GM12801 (cell line): ENCODE measurements around the gene DNASE1L3.

Source experiments
- CTCF ChIP-seq: IDR thresholded peaks from one replicate; pipeline ENCODE4 v1.5.1; 2011; ENCODE audit warnings: control low read depth; ENCODE audit not compliant: insufficient read length; ENCODE audit errors: extremely low read depth

DNASE1L3 gene

GRCh38 chr3:58175187-58175436 lies 35.7 kb downstream of the DNASE1L3 start:
- TF ChIP-seq CTCF = no peak

DNA sequence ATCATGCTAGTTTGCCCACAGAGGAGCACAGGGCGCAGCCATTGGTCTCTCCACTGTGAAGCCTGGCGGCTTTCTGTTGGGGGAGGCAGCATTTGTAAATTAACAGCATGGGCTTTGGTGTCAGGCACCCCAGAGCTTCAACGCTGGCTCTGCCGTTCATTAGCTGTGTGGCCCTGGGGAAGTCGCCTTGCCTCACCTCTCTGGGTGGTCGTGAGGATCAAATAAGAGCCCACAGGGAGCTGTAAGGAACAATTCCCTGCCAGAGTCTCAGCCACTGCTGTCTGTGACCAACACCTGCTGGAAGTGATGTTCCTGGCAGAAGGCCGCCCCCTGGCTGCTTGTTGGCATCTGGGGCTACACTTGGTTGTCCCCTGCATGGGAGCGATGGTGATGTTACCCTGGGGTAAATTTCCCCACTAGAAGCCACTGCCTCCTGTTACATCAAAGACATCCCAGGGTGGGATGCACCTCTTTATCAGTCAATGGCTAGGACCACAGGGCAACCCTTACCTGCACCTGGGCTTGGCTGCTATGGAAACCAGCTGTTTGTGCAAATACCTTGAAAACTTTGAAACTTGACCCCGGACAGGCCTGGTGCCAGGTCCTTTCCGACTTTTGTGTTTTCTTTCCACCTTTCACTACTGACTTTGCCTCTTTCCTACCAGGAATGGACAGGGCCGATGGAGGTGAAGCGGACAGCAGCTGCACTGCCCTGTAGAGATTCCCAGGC lies 36.9 kb downstream of the DNASE1L3 start:
- no peak for TF ChIP-seq CTCF

GRCh38 chr3:58173029-58173668 lies 37.6 kb downstream of the DNASE1L3 start:
- TF ChIP-seq CTCF = no peak

DNA sequence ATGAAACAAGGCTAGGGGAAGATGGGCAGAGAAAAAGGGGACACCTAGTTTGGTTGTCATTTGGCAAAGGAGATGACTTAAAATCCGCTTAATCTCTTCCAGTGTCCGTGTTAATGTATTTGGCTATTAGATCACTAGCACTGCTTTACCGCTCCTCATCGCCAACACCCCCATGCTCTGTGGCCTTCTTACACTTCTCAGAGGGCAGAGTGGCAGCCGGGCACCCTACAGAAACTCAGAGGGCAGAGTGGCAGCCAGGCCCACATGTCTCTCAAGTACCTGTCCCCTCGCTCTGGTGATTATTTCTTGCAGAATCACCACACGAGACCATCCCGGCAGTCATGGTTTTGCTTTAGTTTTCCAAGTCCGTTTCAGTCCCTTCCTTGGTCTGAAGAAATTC lies 39.6 kb downstream of the DNASE1L3 start:
- no peak for TF ChIP-seq CTCF

DNA sequence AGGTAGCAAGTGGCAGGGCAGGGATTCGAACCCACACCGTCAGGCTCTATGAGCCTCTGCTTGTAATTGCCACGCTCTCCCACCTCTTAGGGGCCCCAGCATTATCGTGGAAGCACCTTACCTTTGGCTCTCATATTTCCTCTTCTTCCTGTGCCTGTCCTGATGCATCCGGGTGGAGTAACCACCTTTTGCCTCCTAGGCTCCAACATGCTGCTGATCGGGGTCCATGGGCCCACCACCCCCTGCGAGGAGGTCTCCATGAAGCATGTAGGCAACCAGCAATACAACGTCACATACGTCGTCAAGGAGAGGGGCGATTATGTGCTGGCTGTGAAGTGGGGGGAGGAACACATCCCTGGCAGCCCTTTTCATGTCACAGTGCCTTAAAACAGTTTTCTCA lies 40.4 kb downstream of the DNASE1L3 start:
- no peak for TF ChIP-seq CTCF

DNA sequence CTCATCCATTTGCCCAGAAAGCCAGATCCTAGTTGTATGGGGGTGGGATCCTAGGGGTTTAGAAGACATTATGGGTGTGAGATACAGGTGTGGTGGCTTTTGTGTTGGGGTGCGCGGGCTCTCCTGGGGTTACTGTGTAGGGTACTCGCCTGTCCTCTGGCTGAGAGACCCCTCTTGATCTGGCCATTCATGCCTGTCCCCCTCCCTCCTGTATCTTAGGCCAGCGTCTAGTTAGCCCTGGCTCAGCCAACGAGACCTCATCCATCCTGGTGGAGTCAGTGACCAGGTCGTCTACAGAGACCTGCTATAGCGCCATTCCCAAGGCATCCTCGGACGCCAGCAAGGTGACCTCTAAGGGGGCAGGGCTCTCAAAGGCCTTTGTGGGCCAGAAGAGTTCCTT lies 41.4 kb downstream of the DNASE1L3 start:
- TF ChIP-seq CTCF = no peak

DNA sequence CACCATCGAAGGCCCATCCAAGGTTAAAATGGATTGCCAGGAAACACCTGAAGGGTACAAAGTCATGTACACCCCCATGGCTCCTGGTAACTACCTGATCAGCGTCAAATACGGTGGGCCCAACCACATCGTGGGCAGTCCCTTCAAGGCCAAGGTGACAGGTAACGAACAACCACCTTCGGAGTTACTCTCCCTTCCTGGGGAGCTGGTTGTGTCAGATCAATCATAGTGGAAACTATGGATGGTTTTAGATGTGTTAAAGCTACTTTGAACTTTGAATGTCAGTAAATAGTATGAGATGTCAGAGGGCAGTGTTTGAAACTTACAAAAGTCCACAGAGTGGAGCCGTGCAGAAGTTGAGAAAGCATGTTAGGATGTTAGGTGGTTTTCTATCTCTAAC lies 42.3 kb downstream of the DNASE1L3 start:
- no peak for TF ChIP-seq CTCF
